Mesendoderm (in vitro differentiated cells): ENCODE measurements around the gene TSPAN7. TPM values are rescaled to one million over a fixed set of nuclear protein-coding genes. Genes with fewer than 3 reads are reported as not detected.

Source experiments
- DNase-seq: peaks from one replicate; pipeline ENCODE4 v3.0.0; 2013
- H2AK5ac ChIP-seq: 2 replicates; pipeline ENCODE4 v1.6.1; 2013; ENCODE audit warnings: low read length, inconsistent platforms
- H2BK120ac ChIP-seq: 2 replicates; pipeline ENCODE4 v1.6.1; 2013; ENCODE audit warnings: low read depth, mild to moderate bottlenecking, low read length, moderate library complexity, mixed read lengths
- H2BK15ac ChIP-seq: replicated peaks from 2 replicates; pipeline ENCODE4 v1.6.1; 2013; ENCODE audit warnings: low read depth, mild to moderate bottlenecking, moderate library complexity
- H2BK5ac ChIP-seq: 2 replicates; pipeline ENCODE4 v1.6.1; 2013; ENCODE audit warnings: low read length, inconsistent platforms
- H3K18ac ChIP-seq: 2 replicates; pipeline ENCODE4 v1.6.1; 2013; ENCODE audit warnings: mild to moderate bottlenecking, low read length, mixed read lengths
- H3K23ac ChIP-seq: one replicate; pipeline ENCODE4 v1.6.1; 2013; ENCODE audit warnings: low read length
- H3K27ac ChIP-seq: 2 replicates; pipeline ENCODE4 v1.5.1; 2013; ENCODE audit warnings: low read depth, mild to moderate bottlenecking, inconsistent platforms, low read length, moderate library complexity
- H3K27me3 ChIP-seq: 2 replicates; pipeline ENCODE4 v1.6.1; 2013; ENCODE audit warnings: low read length, control low read depth, mild to moderate bottlenecking, inconsistent platforms; ENCODE audit not compliant: insufficient read depth, poor library complexity
- H3K36me3 ChIP-seq: 2 replicates; pipeline ENCODE4 v1.6.1; 2013; ENCODE audit warnings: low read length, inconsistent platforms; ENCODE audit not compliant: control insufficient read depth, insufficient read depth
- H3K4ac ChIP-seq: one replicate; pipeline ENCODE4 v1.6.1; 2013; ENCODE audit warnings: low read depth, mild to moderate bottlenecking, low read length, moderate library complexity
- H3K4me1 ChIP-seq: 2 replicates; pipeline ENCODE4 v1.6.1; 2013; ENCODE audit warnings: low read depth, low read length, inconsistent platforms; ENCODE audit not compliant: control insufficient read depth
- H3K4me2 ChIP-seq: 2 replicates; pipeline ENCODE4 v1.6.1; 2013; ENCODE audit warnings: low read length
- H3K4me3 ChIP-seq: 2 replicates; pipeline ENCODE4 v1.5.1; 2013; ENCODE audit warnings: mild to moderate bottlenecking, low read length
- H3K56ac ChIP-seq: one replicate; pipeline ENCODE4 v1.6.1; 2013; ENCODE audit warnings: low read length
- H3K79me1 ChIP-seq: 2 replicates; pipeline ENCODE4 v1.6.1; 2013; ENCODE audit warnings: low read length, inconsistent platforms
- H3K79me2 ChIP-seq: 2 replicates; pipeline ENCODE4 v1.6.1; 2013; ENCODE audit warnings: mild to moderate bottlenecking, low read length; ENCODE audit not compliant: control insufficient read depth, insufficient read depth
- H3K9ac ChIP-seq: 2 replicates; pipeline ENCODE4 v1.6.1; 2013; ENCODE audit warnings: low read length, inconsistent platforms
- H4K5ac ChIP-seq: one replicate; pipeline ENCODE4 v1.6.1; 2013; ENCODE audit warnings: low read length
- H4K8ac ChIP-seq: one replicate; pipeline ENCODE4 v1.6.1; 2013; ENCODE audit warnings: low read depth, mild to moderate bottlenecking, control low read depth, low read length, moderate library complexity
- WGBS: extraction: QIAGEN DNeasy Blood & Tissue Kit; methylation state at CpG from one replicate; pipeline ENCODE4 v1.1.7; 2013; ENCODE audit warnings: low lambda C conversion rate, missing lambda C conversion rate; ENCODE audit not compliant: insufficient coverage; ENCODE audit errors: extremely low coverage; 5-methylcytosine and 5-hydroxymethylcytosine counted together
- small RNA-seq: library from polyadenylated mRNA; stranded (forward); fragments of <200 nt; extraction: miRNeasy Mini kit (QIAGEN cat#:217004); gene quantifications from one replicate; pipeline ENCODE3, GENCODE V24; 2013; ENCODE audit not compliant: insufficient read depth

The TSPAN7 gene

GRCh38 chrX:38727668-38728067 lies 166.3 kb downstream of the TSPAN7 start:
- H4K5ac ChIP-seq = no peak overlapping the region
- no peak overlapping the region for H2AK5ac ChIP-seq
- H3K56ac ChIP-seq = no peak overlapping the region
- H3K27ac ChIP-seq = no peak overlapping the region
- H3K4ac ChIP-seq = no peak overlapping the region
- H3K4me3 ChIP-seq = no peak overlapping the region
- no peak for DNase-seq
- H3K27me3 ChIP-seq = no peaks in the 10 kb centered on the region
- H3K79me1 ChIP-seq = no peaks in the 10 kb centered on the region
- H3K4me1 ChIP-seq = no peaks in the 10 kb centered on the region
- H2BK120ac ChIP-seq = no peak overlapping the region
- no peak overlapping the region for H2BK5ac ChIP-seq
- WGBS = no CpG with 5 or more reads among the region's 3 CpGs
- H3K4me2 ChIP-seq = no peak overlapping the region
- no peaks in the 10 kb centered on the region for H3K36me3 ChIP-seq
- H3K9ac ChIP-seq = no peak overlapping the region
- no peak overlapping the region for H2BK15ac ChIP-seq
- no peak overlapping the region for H3K23ac ChIP-seq
- H3K18ac ChIP-seq = no peak overlapping the region
- no peak overlapping the region for H4K8ac ChIP-seq
- H3K79me2 ChIP-seq = no peaks in the 10 kb centered on the region

- H4K8ac ChIP-seq = no peak overlapping the region
- H3K79me2 ChIP-seq = no peaks in the 10 kb centered on the region
- no peak overlapping the region for H3K4me2 ChIP-seq
- no peak overlapping the region for H3K4me3 ChIP-seq
- H3K4ac ChIP-seq = no peak overlapping the region
- no peak overlapping the region for H2BK120ac ChIP-seq
- H3K27ac ChIP-seq = no peak overlapping the region
- H3K9ac ChIP-seq = no peak overlapping the region
- no peak overlapping the region for H2AK5ac ChIP-seq
- no peaks in the 10 kb centered on the region for H3K27me3 ChIP-seq
- H3K23ac ChIP-seq = no peak overlapping the region
- no peaks in the 10 kb centered on the region for H3K4me1 ChIP-seq
- no CpG with 5 or more reads among the region's 1 CpG for whole genome bisulfite sequencing
- no peak overlapping the region for H2BK15ac ChIP-seq
- H3K36me3 ChIP-seq = no peaks in the 10 kb centered on the region
- H2BK5ac ChIP-seq = no peak overlapping the region
- no peak for DNase-seq
- H3K18ac ChIP-seq = no peak overlapping the region
- H3K79me1 ChIP-seq = no peaks in the 10 kb centered on the region
- no peak overlapping the region for H3K56ac ChIP-seq
- H4K5ac ChIP-seq = no peak overlapping the region
These were observed 171.5 kb downstream of the TSPAN7 start for GRCh38 chrX:38732866-38733265.

Small RNA genes lying within 50 kb of the gene (small RNA-seq; reads per million reads assigned to genes)
- gene RNU7-7P = not detected
